Posterior cingulate gyrus (tissue), 11 donors: ENCODE measurements around the gene GCN1.
A peak's percentile ranks its signal among the peaks of the same experiment; 100 is the strongest.
"Not testable (repeated sequence)": the region's sequence is repeated elsewhere in the genome, so short reads cannot be mapped to it uniquely, and the experiment has no call there.

Experiments
- DNase-seq, 10 donors: peaks; one replicate each; pipeline versions ENCODE4 v3.0.0 to v3.0.0-alpha.2; 2020 to 2021; ENCODE audit warnings: mixed read lengths in 3 of 10
- intact Hi-C: fragments of 100-400 bp; cut with DNase I; formaldehyde crosslinking; loops from one replicate; pipeline ENCODE4 v1.15.1; 2023

The GCN1 gene

GRCh38 chr12:120193286-120193685 is 1.2 kb downstream of the GCN1 start:
- intact Hi-C loops = not testable (repeated sequence)
- peak in 1 of 10 donors; percentile 20 for DNase-seq

GRCh38 chr12:120190985-120191480 is 3.5 kb downstream of the GCN1 start:
- peak in 1 of 10 donors; percentile 0 for DNase-seq
- intact Hi-C loops = no loop called here

- DNase-seq = peak in 1 of 10 donors; percentile 43
- intact Hi-C loops = no loop called here
These were observed 4.1 kb downstream of the GCN1 start for GRCh38 chr12:120190386-120190785.

- intact Hi-C loops = no loop called here
- DNase-seq = no peak
These were observed 7.9 kb downstream of the GCN1 start for GRCh38 chr12:120186654-120187053.

GRCh38 chr12:120183211-120183631 is 11.3 kb downstream of the GCN1 start:
- intact Hi-C loops = no loop called here
- DNase-seq = no peak

- peak in 1 of 10 donors; percentile 13 for DNase-seq
- intact Hi-C loops = no loop called here
These were observed 12.4 kb downstream of the GCN1 start for GRCh38 chr12:120181991-120182631.

- peak in 1 of 10 donors; percentile 10 for DNase-seq
These were observed 13.5 kb downstream of the GCN1 start for GRCh38 chr12:120180975-120181374.

GRCh38 chr12:120175537-120175936 is 19.0 kb downstream of the GCN1 start:
- intact Hi-C loops = no loop called here
- DNase-seq = peak in 1 of 10 donors; percentile 57

More at GRCh38 chr12:120180975-120181374, 13.5 kb downstream of the GCN1 start:
- intact Hi-C loops = no loop called here

- DNase-seq = peak in 1 of 10 donors; percentile 8
- intact Hi-C loops = no loop called here
These were observed 19.5 kb downstream of the GCN1 start for GRCh38 chr12:120175062-120175461.

GRCh38 chr12:120172053-120172452 is 22.5 kb downstream of the GCN1 start:
- DNase-seq = peak in 1 of 10 donors; percentile 0
- intact Hi-C loops = no loop called here

- intact Hi-C loops = no loop called here
- DNase-seq = peak in 1 of 10 donors; percentile 14
These were observed 23.9 kb downstream of the GCN1 start for GRCh38 chr12:120170631-120171030.

- intact Hi-C loops = no loop called here
- DNase-seq = peak in 1 of 10 donors; percentile 26
These were observed 24.6 kb downstream of the GCN1 start for GRCh38 chr12:120169946-120170345.

- DNase-seq = peak in 1 of 10 donors; percentile 51
- intact Hi-C loops = no loop called here
These were observed 26.2 kb downstream of the GCN1 start for GRCh38 chr12:120168337-120168736.

- DNase-seq = peak in 1 of 10 donors; percentile 34
- intact Hi-C loops = no loop called here
These were observed 26.9 kb downstream of the GCN1 start for GRCh38 chr12:120167529-120168095.

GRCh38 chr12:120164293-120164692 is 30.2 kb downstream of the GCN1 start:
- intact Hi-C loops = no loop called here
- peak in 1 of 10 donors; percentile 37 for DNase-seq

- intact Hi-C loops = no loop called here
- peak in 2 of 10 donors; percentile 6 to 52 for DNase-seq
These were observed 31.8 kb downstream of the GCN1 start for GRCh38 chr12:120162763-120163162.

GRCh38 chr12:120161852-120162251 is 32.7 kb downstream of the GCN1 start:
- DNase-seq = peak in 2 of 10 donors; percentile 25 to 59
- intact Hi-C loops = no loop called here

GRCh38 chr12:120159509-120160237 is 34.8 kb downstream of the GCN1 start:
- intact Hi-C loops = no loop called here
- DNase-seq = peak in 2 of 10 donors; percentile 66 to 73

- peak in 2 of 10 donors; percentile 55 to 67 for DNase-seq
- intact Hi-C loops = no loop called here
These were observed 36.2 kb downstream of the GCN1 start for GRCh38 chr12:120158351-120158750.

GRCh38 chr12:120157678-120158077 is 36.8 kb downstream of the GCN1 start:
- intact Hi-C loops = no loop called here
- peak in 1 of 10 donors; percentile 50 for DNase-seq
